GM19099 (cell line): ENCODE data around the gene EPYC.

ENCODE experiments used
- POLR2A ChIP-seq: IDR thresholded peaks from 3 replicates; pipeline ENCODE4 v1.6.1; 2011; ENCODE audit warnings: low read depth; ENCODE audit not compliant: insufficient read length; ENCODE audit errors: extremely low read depth

Gene EPYC

DNA sequence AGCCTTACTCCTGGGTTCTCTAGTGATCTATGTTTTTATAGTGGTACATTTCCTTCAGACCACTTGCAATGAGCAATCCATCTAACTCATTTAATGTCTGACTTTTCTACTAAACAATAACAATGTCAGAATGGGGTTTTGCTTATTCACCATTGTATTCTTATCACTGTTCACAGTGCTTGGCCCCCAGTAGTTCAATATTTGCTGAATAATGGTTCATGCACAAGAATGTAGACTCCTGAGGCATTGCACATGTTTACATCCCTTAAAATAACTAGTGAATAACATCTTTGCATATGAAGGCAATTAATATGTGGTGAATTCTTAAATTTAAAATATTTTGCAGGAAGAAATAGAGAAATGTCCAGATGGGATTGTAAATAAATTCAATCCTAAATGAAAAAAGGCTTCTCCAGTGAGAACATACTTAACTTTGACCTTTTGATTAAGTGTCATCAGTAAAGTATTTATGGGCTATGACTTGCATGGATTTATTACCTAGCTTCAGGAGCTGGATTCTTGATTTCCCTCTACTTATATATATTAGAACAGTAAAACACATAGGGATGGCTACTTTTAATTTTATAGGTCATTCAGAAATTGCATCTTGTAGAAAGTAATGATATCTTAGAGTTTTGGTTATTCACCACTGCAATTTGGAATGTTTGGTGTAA is 53.2 kb downstream of the EPYC start:
- TF ChIP-seq POLR2A, result no peak

DNA sequence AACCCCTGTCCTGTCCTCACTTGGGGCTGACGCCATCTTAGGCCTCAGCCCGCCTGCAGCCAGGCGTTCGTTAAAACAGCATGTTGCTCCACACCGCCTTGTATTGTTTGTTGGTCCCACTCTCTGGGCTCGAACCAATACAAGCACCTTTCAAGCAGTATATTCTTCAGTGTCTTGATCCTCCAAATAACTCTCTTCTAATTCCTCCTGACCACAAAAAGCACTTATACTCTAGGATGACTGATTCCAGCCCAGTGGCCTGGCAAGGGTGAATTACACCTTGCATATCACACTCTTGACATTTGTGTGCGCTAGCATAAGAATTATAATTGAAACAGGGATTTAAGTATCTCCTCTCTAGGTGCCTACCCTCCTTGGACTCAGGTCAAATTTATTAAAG is 56.9 kb downstream of the EPYC start:
- no peak for TF ChIP-seq POLR2A

DNA sequence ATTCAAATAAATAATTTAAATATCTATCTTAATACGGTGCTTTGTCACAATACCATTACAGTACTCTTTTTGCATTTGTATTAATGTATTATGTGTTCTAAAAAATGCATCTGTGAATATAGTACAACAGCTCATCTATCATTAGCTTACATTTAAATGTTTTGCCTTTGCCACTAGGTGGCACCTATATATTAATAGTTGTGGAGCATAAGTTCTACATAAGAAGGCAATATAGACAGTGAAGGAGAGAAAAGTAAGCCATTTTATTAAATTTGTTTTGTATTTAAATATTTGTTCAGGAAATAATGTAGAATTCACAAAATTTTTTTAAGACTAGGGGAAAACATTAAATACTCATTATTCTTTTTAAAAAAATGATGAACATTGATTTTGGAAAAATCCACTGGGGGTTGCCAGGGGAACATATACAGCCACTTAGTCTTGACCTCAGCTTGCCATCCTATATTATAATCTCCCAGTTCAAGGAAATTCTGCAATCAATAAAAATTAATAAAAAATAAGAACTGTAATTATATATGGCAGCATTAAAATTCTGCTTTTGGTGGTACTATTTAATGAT is 59.6 kb downstream of the EPYC start:
- no peak for TF ChIP-seq POLR2A

DNA sequence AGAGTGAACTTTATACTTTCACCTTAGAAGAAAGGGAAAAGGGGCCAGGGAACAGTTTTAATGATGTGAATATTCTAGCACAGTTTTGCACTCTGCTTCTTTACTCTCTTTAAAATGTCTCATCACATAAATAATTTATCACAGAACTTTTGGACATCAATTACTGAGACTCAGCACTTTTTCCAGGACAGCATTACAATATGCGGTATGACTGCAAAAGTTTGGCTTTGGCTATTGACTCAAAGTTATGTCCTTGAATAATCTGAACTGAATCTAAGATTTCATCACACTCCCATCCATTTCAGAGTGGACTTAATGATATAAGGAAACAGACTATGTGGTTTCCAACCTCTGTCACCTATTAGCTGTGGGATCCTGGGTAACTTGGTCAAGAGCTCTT is 61.5 kb downstream of the EPYC start:
- no peak for TF ChIP-seq POLR2A

DNA sequence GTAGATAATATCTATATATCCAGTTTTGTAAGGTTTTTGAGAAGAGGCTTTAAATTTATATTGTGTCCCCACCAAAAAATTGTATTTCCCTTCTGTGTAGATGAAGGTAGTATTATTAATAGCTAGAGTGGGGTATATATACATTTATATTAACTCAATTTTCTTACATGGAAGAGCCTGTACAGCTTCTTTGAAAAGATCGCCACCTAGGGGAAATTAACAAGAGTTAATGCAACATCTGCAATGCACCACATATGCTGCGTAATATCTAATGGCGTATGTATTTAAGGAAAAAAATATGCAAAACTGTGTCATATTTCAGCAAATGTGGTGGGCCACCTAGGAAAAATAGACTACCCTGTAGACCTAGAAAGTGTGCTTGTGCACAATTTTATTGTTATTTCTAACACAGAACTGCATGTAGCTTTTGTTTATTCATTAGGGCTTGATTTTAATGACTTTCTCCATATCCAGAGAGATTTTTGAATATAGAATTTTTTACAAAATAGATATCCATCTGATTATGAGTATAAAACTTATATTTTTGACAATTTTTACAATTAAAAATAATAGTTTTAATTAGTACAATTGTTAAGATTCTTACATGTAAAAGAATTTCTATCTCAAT is 63.8 kb downstream of the EPYC start:
- no peak for TF ChIP-seq POLR2A

DNA sequence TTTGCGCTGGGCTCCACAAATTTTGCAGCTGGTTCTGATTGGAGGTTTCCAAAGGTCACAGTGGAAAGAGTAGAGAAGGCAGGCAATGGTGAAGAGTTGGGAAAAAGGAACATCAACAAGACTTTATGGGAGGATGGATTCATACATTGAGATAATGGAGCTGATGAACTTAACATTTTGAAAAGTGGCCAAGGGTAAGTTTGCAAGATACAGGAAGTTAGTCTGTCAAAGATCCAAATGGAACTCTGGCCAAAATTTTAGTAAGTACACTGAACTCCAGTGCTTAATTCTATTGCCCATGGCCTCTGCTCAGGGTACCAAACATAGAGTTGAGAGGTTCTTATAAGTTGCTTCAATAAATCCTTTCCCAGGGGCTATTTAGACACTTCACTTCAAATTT is 65.4 kb downstream of the EPYC start:
- no peak for TF ChIP-seq POLR2A

DNA sequence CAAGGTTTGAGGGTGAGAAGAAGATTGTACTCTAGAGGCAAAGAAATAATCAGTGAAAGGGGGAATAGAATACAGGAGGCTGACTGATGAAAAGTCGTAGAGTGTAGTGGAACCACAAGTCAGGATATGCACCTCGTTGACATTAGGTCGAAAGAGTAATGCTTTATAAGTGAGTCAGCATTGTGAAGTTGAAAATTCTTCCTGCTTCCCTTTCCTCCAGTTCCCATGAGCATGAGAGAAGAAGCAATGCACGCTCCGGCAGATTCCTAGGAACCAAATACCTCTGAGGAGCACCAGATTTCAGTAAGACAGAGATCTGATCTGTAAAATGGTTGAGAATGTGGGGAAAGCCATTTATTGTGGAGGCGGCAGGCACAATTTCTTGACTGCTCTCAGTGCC is 66.3 kb downstream of the EPYC start:
- TF ChIP-seq POLR2A, result no peak

DNA sequence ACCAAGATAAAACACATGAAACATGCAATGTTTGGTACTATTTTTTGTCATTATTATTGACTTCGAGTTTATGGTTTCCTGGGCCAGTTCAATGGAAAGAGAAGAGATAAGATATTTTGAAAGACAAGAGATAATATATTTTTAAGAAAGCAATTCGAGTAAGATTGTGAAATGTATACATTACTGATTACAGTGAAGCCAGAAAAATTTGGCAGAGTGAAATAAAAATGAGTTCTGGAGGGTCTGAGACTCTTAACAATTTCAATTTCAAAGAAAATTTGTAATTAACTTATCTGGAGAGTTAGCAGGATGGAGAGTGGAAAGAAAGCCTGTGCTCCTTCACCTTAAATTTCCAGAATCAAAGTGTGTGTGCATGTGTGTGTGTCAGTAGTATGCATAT is 67.1 kb downstream of the EPYC start:
- TF ChIP-seq POLR2A, result no peak

DNA sequence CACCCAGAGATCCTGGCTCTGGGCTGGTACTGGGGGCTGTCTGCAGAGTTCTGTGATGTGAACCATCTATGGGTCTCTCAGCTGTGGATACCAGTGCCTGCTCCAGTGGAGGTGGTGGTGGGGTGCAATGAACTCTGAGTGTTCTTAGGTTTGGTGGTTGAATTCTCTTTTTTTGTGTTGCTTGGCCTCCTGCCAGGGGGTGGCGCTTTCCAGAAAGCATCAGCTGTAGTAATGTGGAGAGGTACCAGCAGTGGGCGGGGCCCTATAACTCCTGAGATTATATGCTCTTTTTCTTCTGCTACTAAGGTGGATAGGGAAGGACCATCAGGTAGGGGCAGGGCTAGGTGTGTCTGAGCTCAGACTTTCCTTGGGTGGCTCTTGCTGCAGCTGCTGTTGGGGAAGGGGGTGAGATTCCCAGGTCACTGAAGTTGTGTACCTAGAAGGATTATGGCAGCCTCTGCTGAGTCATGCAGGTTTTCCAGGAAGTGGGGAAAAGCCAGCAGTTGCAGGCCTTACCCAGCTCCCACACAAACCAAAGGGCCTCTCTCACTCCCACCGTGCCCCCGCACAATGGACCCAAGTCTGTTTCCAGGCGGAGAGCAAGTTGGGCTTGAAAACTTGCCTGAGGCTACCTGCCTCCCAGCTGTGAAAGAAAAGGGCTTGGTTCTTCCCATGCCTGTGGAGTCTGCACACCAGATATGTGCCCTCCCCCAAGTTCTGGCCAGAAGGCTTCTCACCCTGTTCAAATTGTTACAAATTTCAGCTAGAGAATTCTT is 68.4 kb downstream of the EPYC start:
- no peak for TF ChIP-seq POLR2A

DNA sequence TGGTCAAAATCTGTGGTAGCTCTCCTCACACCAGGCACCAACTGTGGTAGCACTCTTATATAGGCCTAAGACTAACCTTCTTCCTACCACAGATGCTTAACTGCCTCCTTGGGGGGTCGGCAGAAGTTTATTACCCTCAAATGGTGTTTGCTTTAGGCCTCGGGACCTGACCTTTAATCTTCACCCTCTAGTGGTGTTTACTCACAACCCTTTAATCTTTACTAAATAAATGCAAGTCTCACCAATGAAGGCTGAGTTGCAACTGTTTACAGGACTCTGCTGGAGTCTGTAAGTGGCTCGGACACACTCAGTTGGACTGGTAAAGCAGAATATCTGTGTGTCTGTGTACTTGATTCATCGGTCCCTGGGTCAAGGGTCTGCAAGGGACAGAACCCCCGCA is 79.2 kb downstream of the EPYC start:
- TF ChIP-seq POLR2A, result no peak

DNA sequence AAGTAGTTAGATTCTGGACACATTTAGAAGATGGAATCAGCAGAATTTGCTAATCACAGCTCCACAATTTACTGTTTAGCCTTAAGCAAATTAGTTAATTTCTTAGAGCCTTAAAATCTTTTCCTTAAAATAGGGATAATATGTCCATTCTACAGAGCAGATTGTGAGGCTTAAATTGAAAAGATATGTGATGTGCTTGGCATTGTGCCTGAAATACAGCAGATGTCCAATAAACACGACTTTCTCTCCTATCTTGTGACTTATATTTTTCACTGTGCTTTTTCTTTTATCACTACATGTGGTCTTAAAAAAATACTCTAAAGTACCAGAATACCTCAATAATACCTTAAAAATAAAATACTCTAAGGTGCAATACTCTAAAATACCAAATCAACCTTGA is 80.4 kb downstream of the EPYC start:
- no peak for TF ChIP-seq POLR2A

DNA sequence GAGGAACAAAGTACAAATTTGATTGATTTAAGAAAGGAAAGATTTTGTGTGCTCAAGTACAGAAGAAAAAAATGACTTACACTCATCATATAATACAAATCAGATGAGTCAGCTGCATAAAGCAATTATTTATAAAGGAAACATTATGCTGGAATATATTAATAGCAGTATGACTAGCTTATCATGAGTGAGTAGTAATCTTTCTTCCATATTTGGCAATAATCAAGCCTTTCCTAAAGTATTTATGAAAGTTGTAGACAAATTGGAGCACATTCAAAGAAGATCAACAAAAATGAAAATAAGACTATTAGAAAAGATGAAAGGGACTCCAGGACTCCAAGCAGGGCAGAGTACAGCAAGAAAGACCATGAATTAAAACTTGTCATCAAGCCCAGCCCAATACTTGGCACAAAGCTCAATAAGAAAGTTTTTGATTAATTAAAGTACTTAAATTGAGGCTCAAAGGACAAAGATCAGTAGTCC is 82.6 kb downstream of the EPYC start:
- no peak for TF ChIP-seq POLR2A

DNA sequence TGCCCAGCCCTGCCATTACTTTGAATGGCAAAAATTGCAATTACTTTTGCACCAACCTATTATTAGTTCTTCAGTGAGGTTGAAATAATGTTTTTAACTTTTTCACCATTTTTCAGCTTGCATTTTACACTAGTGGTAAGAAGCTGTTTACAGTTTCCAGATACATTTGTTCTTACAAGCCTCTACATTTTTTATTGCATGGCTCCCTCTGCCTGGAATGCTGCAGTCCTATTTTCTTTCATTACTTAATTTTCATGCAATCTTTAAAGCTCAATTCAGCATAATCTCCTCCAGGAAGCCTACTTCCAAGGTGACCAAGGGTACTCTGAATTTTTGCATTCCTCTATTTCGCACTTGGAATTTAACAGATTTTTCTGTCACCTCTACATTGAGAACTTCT is 83.2 kb downstream of the EPYC start:
- no peak for TF ChIP-seq POLR2A

DNA sequence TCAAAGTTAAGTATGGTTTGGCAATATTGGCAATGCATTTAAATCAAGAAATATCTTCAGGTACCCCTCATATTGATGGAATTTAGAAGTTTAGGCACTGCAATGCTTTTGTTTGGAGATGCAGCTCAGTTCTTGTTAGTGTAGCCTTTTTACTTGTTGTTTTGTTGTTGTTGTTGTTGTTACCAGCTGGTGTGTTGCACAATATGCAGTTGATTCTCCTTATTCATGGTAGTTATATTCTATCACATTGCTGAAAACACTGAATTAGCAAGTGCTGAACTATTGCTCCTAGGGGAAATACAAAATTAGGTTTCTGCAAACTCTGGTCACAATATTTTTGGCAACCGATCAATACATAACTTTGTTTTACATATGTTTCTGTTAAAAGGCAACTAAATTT is 84.5 kb downstream of the EPYC start:
- TF ChIP-seq POLR2A, result no peak

DNA sequence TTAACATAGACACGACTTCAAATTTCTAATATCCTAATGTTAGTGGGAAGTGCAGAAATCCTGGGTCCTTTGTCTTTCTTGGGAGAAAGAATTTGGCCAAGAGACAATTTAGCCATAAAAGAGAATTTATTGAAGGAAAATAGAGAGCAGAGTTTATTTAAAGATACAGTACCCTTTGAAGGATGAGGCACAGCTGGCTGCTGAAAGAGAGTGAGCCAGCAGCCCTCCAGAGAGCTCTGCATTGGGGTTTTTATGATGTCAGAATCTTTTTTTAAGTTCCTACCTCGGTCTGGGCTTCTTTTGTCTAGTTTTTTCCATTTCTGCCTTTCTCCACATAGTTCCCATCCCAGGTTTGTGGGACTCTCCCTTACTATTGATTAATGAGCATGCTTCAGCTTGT is 87.3 kb downstream of the EPYC start:
- TF ChIP-seq POLR2A, result no peak

DNA sequence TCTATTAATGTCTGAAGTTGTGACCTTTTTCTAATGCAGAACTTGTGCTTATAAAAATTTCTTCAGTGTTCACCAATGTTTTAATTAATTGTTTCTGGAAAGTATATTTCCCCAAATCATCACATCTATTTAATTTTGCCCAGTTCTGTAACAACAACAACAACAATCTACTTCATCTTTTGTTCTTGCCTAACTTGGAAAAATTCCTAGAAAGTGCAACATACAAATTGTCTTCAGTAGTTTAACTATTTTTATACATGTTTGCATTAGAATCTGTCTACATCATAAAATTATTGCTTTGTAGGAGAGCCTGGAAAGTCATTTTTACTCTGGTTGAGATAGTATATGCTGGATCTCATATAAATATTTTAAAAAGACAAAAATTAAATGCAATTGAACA is 88.3 kb downstream of the EPYC start:
- TF ChIP-seq POLR2A, result no peak
